Superior temporal gyrus (tissue), 1 donor: ENCODE results near the gene TSC22D3.

ENCODE experiments used
- DNase-seq: peaks from one replicate; pipeline ENCODE4 v3.0.0-alpha.2; 2016; ENCODE audit errors: extremely low spot score

Gene TSC22D3

DNA sequence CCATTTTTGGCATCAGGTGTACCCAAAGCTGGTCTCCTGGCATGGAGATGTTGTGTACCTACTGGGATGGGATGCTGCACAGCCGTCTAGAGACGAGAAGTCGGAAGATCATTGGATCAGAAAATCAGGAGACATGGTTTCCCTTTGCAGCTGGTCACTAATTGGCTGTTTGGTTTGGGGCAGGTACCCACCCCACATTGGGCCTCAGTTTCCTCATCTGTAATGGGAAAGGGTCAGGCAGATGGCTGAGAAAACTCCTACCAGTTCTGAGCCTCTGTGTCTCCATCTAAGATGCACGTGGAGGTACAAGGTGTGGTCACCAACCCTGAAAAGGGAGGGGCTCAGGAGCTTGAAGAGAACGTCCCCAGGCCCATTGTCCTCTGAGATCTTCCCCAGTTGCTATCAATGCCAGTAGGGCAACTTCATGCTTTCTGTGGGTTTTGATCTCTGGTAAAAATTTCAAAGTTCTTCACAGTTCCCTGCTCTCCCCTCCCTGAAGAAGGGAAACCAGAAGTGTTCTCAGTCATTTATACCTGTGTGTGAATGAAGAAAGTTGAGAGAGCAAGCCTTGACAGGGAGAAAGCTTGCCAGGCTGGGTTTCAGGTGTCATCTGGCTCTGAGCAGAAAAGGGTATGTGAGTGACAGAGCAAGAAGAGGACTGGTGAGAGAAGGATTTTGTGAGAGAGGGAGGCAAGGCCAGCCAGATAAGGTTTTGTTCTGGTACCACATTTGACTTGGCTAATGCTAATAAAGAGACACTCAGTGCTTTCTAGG, 15.1 kb downstream of the TSC22D3 start:
- no peak for DNase-seq

DNA sequence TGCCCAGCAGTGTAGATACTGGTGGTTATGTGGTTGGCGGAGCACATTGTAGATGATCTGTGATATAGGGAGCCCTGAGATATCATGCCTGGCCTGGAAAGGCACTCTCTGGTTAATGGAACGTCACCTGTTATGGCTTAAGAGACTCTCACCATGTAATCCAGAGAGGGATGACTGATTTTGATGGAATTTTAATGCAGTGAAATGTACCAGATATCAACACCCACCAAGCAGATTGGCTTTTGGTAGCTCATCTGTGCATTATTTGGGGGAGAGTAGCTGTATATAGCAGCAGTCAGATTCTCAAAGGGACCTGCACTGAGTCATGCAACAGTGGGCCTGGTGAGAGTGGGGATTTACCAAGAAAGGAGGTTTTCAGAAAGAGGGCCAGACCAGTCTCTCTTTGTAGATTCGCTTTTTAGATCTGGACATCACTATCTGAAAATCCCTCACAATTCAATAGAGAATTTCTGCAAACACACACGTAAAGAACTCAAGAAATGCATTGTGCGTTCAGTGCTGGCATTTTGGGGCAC, 17.3 kb downstream of the TSC22D3 start:
- DNase-seq: no peak

DNA sequence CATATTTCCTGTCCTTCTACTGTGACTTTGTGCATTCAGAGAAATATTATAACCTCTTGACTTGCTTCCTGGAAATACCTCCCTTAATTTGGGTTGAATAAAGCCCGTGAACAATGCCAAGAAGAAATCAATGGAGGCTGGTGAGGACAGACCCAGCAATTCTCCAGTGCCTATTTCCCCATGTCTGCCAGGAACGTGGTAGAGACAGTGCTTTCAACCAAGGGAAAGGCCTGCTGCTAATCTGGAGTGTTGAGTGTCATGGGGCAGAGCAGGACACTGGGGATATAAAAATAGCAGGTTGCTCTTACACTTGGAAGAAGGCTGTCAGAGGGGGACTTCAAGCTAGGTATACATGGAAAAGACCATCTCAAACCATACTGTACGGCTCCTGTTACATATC, 19.9 kb downstream of the TSC22D3 start:
- DNase-seq: no peak

DNA sequence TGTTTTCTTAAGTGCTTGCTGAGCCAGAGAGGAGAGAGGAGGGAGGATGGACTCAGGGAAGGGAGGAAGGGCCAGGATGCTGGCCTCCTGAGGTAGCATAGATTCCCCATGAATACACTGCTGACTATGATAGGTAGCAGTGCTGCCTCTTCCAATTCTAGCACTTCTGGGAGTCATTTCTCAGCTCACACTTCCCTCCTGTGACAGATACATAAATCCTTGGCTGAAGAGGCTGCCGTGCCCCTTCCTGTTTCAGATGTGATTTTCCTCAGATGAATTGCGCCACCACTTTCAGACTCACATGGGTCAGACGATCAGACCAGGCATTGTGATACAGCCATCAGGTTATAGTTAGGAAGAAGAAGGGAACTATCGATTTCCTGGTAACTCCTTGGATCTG, 22.4 kb downstream of the TSC22D3 start:
- DNase-seq: no peak

DNA sequence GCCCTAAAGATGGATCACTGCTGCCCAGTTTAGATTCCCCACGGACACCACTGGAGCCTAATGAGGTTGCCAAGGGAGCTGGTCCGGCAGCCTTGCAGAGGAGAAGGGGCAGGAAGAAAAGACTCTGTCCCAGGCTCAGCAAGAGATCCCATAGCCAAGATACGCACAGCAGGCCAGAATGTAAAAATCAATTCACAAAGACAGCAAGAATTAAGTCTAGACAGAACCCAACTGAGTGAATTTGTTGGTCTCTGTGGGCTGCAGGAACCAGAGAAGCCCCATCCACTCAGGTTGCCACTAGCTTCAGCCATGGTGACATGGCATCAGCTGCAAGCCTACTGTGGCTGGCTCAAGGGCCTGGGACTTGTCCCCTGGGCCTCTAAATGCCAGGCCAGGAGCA, 22.9 kb downstream of the TSC22D3 start:
- DNase-seq: no peak

DNA sequence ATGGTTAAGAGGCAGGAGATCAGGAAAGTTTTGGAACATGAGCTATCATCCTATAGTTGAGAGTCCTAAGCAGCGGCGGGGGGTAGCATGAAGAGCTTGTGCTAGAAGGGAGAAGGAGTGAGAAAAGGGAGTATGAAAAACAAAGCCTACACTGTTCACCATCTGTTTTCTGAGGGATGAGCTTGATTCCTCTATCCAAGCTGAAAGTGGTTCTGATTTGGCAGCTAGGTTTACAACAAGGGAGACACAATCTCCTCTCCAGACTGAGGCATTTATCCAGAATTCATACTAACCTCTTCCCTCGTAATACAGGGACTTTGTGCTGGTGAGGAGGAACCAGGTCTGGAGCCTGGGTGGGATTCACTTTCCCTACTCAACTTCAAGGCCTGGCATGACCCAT, 23.5 kb downstream of the TSC22D3 start:
- peak; percentile 50 for DNase-seq

DNA sequence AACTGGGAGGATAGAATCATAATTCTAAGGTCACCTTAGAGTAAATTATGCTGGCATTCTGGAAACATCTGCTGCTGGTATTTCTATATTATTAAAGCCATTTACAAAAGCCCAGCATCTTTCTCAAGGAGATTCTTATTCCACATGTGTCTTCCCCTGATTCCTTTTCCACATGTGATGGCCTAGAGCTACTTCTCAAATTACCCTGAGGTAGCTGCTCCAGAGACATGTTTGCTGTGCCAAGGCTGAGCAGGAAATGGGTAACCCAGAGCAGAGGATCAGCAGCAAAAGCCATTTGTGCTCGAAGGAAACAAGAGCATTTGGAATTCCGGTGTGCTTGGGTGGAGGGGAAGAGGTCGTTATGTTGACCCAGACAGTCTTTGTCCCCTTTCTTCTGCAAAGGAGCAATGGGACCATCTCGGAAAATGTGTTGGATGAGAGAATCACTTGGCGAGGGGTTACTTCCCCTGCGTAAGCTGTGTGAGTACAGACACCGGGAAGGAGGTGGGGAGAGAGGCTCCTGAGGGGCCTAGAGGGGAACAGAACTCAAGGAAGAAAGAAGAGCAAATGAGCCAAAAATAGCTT, 24.6 kb downstream of the TSC22D3 start:
- no peak for DNase-seq

DNA sequence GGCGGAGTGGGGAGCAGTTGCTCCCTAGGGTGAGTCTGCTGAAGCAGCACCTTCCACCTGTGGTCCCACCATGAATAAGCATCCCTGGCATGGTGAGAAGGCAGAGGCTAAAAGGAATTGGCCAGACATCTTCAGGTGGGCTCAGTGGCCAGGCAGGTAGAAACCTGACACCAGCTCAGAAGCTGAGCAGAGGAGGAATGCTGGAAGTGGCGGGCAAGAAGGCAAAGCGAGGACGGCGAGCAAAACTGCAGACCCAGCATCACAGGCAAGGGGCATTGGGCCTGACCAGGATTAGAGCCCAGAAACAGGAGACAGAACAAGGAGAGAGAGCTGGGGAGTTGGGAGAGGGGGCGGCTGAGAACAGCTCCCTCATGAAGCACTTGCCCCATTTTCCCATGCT, 25.3 kb downstream of the TSC22D3 start:
- no peak for DNase-seq

DNA sequence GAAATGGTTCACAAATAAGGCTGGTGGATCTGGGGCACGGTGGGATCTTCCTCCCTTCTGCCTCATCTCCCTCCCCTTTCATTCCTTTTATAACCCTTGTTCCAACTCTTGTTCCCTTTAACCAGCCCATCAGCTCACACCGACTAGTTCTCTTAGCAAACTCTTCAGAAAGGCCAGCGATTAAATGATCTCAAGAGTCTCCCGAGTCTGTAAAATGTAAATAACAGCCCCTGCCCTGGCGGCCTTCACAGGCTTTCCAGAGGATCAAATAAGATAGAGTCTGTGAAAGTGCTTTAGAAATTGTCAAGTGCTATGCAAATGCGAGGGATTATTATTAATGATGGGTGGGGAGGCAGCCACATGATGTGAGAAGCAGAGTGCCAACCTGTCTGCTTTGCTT, 27.1 kb downstream of the TSC22D3 start:
- no peak for DNase-seq

DNA sequence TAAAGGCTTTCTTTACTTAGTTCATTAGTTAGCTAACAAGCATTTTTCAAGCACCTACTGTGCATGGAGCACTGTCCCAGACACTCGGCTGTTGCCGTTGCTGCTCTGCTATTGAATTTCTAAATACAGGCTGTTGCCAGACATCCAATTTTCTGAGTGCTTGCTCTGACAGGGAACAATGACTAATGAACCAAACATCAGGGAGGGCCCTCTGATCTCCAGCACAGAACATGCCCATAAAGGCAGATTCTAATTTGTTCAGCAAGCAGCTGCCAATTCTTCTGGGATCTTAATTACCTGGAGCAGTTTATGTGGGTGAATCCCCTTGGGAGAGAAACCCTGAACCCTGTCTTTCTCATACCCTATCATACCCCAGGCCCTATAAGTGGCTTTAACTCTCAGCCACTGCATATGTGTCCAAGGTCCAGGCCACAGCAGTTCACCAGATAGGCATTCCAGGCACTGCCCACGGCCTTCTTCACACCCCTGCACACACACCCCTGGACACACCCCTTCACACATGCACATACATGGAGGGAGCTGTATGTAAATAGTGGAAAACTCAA, 27.9 kb downstream of the TSC22D3 start:
- peak; percentile 56 for DNase-seq

DNA sequence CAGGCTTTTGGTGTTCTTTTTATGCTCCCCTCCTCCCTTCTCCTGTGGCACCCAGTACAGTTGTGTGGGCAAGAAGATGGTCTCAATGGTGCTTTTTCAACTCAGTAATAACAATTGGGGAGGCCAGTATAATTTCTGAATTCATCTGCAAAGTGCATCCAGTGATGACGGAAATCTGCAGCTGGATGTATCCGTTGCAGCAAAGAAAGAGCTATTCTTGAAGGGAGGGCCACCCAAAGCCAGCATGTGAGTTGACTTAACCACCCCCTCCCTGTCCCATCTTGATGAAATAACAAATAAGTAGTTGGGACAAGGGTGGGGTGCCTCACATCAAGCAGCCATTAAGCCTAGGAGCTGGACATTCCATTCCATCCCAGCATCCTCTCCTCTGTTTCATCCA, 30.7 kb downstream of the TSC22D3 start:
- peak; percentile 46 for DNase-seq

DNA sequence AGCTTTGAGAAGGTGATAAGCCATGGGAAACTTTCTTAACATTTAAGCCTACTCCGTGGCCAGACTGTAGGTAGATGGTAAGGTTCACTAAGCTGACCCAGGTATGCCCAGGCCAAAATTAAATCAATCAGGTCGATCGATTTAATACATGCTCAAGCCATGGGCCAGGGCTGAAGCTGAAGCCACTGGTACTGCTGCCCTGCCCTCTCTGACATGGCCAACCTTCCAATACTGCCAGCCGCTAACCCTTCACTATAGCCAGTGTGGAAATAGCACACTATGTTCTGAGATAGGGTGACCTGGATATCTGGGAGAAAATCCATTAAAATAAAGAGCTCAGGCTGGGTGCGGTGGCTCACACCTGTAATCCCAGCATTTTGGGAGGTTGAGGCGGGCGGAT, 31.6 kb downstream of the TSC22D3 start:
- no peak for DNase-seq

DNA sequence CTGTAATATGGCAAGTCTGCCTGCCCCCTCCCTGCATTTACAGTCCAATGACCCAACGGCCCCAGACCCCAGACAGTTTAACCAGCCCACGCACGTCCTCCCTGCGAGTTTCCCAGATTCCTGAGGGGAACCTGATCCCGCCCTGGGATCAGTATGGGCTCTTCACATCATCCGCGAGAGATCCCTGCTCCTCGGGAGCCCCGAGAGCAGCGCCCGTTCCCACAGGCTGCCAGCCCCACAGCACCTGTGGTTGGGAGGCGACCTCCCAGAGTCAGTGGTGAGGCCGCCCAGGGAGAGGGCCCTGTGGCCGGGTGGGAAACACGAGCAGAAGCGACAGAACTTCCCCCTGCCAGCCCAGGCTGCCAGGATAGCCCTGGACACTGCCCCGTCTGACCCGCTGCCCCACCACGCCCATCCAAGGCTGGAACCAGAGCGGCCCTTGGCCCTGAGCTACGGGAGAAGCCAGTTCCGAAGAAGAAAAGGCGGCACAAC, 32.8 kb downstream of the TSC22D3 start:
- no peak for DNase-seq

DNA sequence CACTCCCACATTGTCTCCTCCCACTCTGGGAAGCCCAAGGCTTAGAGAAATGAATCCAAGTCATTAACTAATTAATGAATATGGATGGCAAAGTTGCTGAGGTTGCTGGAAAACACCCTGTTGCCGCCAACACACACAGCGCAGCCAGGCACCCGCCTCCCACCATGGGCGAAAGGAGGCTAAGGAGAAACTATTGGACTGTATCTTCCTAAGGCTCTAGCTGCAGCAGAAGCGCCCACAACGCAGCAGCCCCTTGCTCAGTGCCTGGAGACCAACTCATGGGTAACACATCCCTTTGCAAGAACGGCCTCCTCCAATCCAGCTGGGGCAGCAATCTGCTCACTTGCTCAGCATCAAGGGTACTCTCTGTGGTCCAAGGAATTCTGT, 34.2 kb downstream of the TSC22D3 start:
- DNase-seq: no peak

DNA sequence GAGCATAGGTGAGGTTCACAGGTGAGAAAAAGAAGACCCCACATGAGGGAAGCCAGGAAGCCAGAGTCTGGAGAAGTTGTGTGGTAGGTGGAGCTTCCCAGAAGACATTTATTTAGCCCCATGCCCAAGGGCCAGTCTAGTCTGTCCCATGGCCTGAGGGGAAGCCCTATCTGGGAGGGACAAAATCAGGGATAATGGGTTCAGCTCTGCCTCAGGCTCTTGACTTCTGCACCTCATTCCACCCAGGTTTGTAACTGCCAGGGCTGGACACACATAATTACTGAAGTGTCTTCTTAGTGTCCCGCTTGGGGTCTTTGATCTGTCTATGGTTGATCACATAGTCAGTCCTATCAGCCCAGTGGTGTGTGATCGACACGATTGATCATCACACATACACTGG, 36.0 kb downstream of the TSC22D3 start:
- no peak for DNase-seq

DNA sequence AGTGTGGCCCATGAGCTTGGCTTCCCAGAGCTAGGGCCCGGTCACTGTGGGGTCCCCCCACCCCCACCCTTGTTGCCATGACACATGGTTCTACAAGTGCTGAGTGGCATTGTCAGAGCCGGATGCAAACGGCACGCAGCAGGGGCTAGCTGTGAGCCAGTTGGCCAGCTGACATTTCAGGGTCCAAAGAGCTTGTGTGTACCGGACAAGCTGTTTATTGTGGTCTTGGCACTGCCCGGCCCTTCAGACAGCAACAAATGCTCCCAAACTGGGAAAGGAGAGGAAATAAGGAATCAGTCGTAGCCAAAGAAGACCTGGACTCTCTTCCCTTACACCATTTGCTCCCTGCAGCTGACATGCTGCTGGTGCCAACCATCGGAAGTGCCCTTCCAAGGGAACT, 36.8 kb downstream of the TSC22D3 start:
- peak; percentile 75 for DNase-seq

DNA sequence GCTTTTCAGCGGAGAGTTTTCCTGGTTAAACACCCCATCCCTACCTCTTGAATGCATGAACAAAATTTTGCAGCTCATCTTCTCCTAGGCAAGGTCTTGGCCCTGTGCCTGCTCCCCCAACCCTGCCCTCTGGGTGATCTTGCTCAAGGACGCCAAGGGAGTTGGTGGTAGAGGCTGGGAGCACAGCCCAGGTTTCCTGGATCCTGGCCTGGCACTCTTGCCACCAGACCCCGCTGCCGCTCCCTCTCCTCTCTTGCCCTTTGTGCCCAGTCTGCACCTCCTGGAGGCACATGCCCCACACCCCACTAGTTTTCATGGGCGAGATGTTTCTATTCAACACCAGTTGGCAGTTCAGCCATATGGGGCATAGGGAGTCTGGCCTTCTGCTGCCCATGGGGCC, 37.3 kb downstream of the TSC22D3 start:
- DNase-seq: no peak

DNA sequence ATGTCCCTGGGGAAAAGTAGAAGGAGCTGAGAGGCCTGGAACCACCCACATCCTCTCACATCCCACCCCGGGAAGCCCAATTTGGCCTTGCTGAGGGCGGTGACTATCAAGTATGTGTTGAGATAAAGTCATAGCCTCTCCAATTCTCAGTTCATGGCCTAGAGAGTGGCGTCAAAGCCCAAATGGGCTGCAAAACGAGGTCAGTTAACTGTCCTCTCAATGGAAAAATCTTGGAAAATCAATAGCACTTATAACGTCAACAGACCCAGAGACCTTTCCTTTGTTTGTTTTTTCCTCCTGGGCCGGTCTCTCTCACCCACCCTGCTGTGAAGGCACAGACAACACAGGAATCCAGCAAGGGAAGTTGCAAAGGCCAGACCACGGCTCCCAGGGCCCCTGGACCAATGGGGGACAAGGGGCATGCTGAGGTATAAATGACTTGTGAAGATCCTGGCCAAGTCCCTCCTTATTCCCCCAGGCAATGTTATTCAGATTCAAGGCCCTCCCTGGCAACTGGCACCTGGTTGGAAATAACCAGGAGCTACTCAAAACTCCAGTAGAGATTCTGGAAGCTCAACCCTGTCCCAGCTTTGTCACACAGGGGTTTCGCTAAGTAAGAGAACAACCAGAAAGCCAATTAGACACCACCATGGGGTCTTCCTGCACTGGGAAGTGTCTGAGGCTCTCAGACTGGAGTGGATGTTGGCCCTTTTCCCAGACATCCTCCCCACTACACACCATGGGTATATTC, 38.6 kb downstream of the TSC22D3 start:
- DNase-seq: no peak

DNA sequence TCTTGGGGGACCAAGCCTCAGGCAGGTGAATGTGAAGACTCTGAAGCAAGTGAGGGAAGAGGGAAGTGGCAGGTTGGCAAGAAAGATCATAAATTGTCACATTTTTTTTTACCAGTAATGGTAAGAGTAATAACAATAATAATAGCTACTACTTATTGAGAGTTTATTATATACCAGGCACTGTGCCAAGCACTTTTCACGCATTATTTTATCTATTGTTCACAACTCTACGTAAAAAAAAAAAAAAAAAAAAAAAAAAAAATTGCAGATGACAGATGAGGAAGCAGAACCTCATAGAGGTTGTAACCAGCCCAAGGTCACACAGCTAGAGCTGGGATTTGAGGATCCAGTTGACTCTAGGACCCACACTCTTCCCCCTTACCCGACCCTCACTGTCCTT, 40.9 kb downstream of the TSC22D3 start:
- no peak for DNase-seq

DNA sequence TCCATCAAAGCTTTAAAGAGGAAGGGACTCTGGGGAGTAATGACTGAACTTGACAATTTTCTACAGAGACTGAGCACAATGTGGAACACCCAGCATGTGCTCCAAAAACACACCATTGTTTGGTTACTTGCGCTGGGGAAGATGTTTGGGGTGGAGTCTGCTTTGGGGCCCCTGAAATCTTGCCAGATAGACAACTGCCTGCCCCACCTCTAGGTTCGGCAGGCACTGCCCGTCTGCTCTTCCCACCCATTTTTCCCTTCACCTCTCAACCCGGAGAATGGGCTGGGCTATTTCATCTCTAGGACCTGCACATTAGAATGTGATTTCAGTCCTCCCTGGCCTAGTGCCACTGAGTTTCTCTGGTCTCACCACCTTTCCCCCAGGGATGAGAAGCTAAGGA, 41.9 kb downstream of the TSC22D3 start:
- no peak for DNase-seq

DNA sequence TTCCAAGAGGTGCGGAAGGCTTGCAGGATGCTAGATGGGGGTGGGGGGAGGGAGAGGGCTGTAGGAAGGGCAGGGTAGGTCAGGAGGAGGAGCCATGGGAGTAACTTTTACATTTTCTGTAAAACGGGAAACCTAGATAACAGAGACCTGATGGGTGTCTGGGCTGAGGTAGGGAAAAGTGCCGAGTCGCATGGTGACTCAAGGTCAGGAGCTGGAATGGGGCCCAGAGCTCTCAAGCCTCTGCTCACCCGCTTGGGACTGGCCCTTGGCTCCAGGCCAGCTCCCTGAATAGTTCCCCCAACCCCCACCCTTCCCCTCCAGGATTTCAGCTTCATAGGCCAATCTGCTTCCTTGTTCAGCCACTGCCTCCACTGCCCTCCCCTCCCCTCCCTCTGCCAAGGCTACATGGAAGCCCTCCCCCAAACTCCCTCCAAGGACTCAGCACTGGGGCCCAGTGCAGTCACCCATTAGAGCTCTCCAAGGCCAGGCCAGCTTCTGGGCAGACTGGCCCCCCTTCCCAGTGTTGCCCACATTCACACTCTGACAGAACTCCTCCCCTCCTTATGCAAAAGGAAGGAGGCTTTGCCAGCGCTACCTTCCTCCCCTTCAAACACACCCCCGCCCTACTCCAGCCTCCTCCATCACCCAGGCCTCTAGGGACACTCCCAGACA, 43.6 kb downstream of the TSC22D3 start:
- no peak for DNase-seq
